ENCODE data around the gene ITIH1. TPM values are rescaled to one million over a fixed set of nuclear protein-coding genes. Genes with fewer than 3 reads are reported as not detected.

Gene ITIH1
- total and polyA plus RNA-seq, 9 of the 15 experiments (the other 6 are each of a cell fraction or from before 2014, with no cell fraction given): 0.31 TPM; not detected in 8

- CTCF ChIA-PET (ENCODE audit: low intra/inter-chr PET ratio): no interaction called here
- FAIRE-seq (no peak), ATAC-seq (0 out of 3 replicates have a peak, but pooled peaks have one; percentile 8), DNase-seq (ENCODE audit: extremely low read depth in 1 of 4, low spot score in 3 of 4) (peak in 2 of 4 experiments; percentile 7 to 18)
- intact Hi-C loops (cut with micrococcal nuclease): no loop called here
- POLR2A ChIA-PET: interaction anchor here (1.3 kb wide), 1 partner anchor 11 kb away, joined by 6 read pairs; no protein-coding TSS in a partner anchor
- in situ Hi-C loops (cut with MboI): no loop called here
- Histone ChIP-seq H3K9me1 (ENCODE audit: control insufficient read depth, insufficient read depth, low read length) (no peaks in the 10 kb centered on the region), H3K9ac (ENCODE audit: insufficient read depth in 1 of 2, low read depth in 2 of 2, low read length in 2 of 2) (peak overlapping the region; percentile 83 to 87), H3K27me3 (ENCODE audit: control insufficient read depth in 2 of 2, insufficient read depth in 2 of 2, low read length in 2 of 2) (no peaks in the 10 kb centered on the region), H3K9me3 (replicated peaks; ENCODE audit: control insufficient read depth, insufficient read depth, low read depth, low read length) (no peaks in the 10 kb centered on the region), H3K4me3 (peak overlapping the region; percentile 80), H3K36me3 (ENCODE audit: control insufficient read depth, insufficient read depth, low read length) (peaks cover 19% of the 10 kb centered on the region; the same call in 1 of the 3 replicates), H2AFZ (ENCODE audit: low read depth, low read length) (peak overlapping the region; percentile 94), H3K27ac (ENCODE audit: extremely low read depth, low read depth, low read length) (peak overlapping the region; percentile 88), H4K20me1 (replicated peaks; ENCODE audit: control insufficient read depth, insufficient read depth, low read length) (no peaks in the 10 kb centered on the region), H3K79me2 (ENCODE audit: control insufficient read depth, insufficient read depth, low read length) (peaks cover 24% of the 10 kb centered on the region), H3K4me1 (replicated peaks in 1 of 2; ENCODE audit: control insufficient read depth in 2 of 2, insufficient read depth in 2 of 2, low read length in 2 of 2) (peaks cover 3 to 4% of the 10 kb centered on the region in 2 experiments; a peak in 2 of 5 replicates), H3K4me2 (ENCODE audit: insufficient read depth, low read length) (peak overlapping the region; percentile 93)
- WGBS (ENCODE audit: insufficient coverage, low coverage, missing lambda C conversion rate): 6% methylated on average over 13 of the region's 13 CpGs
- BruUV-seq (replicated peaks): no TSS peak
- TF ChIP-seq ZNF217 (CRISPR knock-in tag; IDR thresholded peaks at IDR 0.05): no peak
- 0 out of 4 replicates have a peak, but pooled peaks of 1 of the 2 experiments have one; percentile 21 for TF ChIP-seq SIN3A (IDR thresholded peaks at IDR 0.05; ENCODE audit: borderline replicate concordance in 2 of 2, control insufficient read depth in 1 of 2, low read depth in 2 of 2, low read length in 2 of 2)
These were observed 7.5 kb upstream of the ITIH1 start for GRCh38 chr3:52769786-52770455.
